ENCODE measurements around the gene PPM1M.
"Not testable (repeated sequence)": the region's sequence is repeated elsewhere in the genome, so short reads cannot be mapped to it uniquely, and the experiment has no call there.

The PPM1M gene

DNA sequence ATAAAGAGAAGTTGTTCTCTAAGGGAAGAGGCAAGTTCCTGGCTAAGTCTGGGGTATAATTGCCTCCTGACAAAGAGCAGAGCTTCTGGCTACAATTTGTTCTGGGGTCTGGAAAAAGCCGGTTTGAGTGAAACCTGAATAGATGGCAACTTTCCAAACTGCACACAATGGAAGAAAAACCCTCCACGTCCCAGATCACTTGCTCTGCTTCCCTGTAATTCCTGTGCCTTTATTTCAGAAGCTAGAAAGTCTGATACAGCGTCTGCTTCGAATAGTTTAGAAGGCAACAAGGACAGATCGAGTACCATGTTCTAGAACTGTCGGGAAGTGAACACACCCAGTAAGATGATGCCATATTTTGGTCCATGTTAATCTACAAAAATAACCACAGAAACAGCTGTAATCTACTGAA, 34.5 kb downstream of the PPM1M start:
- Histone ChIP-seq H3K9me2 (ENCODE audit: low read depth, low read length) (no peaks in the 10 kb centered on the region), H3K9me3 (ENCODE audit: low read length) (no peaks in the 10 kb centered on the region), H3F3A (ENCODE audit: insufficient read depth, low read length) (no peaks in the 10 kb centered on the region), H3K27ac (ENCODE audit: low read depth, low read length, poor library complexity, severe bottlenecking) (no peak overlapping the region), H4K20me1 (ENCODE audit: insufficient read depth, low read length) (no peaks in the 10 kb centered on the region), H3K36me3 (ENCODE audit: insufficient read depth, low read length) (peaks cover 13% of the 10 kb centered on the region; the same call in 1 of the 2 replicates), H3K4me1 (ENCODE audit: insufficient read depth, low read length, severe bottlenecking) (peaks cover 34% of the 10 kb centered on the region), H3K4me2 (ENCODE audit: low read length) (no peak overlapping the region), H3K79me2 (ENCODE audit: insufficient read depth, low read length) (peaks cover 30% of the 10 kb centered on the region), H2AFZ (ENCODE audit: low read length) (no peak overlapping the region), H3K27me3 (ENCODE audit: insufficient read depth, low read length) (no peaks in the 10 kb centered on the region), H3K9ac (ENCODE audit: low read length) (no peak overlapping the region), H3K4me3 (ENCODE audit: low read depth, low read length, poor library complexity, severe bottlenecking) (no peak overlapping the region)
- TF ChIP-seq, protein P1, sequence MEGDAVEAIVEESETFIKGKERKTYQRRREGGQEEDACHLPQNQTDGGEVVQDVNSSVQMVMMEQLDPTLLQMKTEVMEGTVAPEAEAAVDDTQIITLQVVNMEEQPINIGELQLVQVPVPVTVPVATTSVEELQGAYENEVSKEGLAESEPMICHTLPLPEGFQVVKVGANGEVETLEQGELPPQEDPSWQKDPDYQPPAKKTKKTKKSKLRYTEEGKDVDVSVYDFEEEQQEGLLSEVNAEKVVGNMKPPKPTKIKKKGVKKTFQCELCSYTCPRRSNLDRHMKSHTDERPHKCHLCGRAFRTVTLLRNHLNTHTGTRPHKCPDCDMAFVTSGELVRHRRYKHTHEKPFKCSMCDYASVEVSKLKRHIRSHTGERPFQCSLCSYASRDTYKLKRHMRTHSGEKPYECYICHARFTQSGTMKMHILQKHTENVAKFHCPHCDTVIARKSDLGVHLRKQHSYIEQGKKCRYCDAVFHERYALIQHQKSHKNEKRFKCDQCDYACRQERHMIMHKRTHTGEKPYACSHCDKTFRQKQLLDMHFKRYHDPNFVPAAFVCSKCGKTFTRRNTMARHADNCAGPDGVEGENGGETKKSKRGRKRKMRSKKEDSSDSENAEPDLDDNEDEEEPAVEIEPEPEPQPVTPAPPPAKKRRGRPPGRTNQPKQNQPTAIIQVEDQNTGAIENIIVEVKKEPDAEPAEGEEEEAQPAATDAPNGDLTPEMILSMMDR (IDR thresholded peaks at IDR 0.05; ENCODE audit: low read length) = no peak
- no peak for TF ChIP-seq EZH2 (IDR thresholded peaks at IDR 0.05; ENCODE audit: borderline replicate concordance, low read length)

DNA sequence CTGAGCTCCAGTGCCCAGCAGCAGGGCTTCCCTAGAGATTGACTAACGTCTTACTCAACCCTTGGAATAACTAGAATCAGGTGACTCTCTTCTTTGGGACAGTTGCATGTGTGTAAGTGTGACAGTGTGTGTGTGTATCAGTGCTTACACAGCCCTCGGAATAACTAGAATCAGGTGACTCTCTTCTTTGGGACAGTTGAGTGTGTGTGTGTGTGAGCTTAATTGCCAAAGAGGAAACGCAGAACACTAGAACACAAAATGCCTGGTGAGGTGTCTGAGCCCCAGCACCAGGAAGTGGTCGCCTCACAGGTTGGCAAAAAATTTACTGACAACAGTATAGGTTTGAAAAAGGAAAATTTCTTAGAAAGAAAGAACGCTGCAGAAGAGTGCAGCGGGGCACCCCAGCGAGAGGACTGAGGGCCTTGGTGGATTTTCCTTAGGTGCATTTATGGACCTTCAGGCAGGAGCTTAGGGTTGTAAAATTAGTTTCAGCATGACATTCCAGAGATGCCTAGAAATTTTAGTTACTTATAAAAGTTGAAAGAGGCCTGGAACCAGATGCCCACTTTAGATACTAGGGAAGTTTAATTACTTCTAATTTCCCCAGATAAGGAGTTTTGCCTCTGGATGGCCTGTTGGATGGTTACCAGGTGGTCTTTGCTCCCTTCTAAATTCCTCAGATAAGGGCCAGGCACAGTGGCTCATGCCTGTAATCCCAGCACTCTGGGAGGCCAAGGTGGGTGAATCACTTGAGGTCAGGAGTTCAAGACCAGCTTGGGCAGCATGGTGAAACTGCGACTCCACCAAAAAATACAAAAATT, 36.6 kb downstream of the PPM1M start:
- Histone ChIP-seq H3K27ac (ENCODE audit: low read depth, low read length, poor library complexity, severe bottlenecking) (no peak overlapping the region), H3K36me3 (ENCODE audit: insufficient read depth, low read length) (no peaks in the 10 kb centered on the region), H3K27me3 (ENCODE audit: insufficient read depth, low read length) (no peaks in the 10 kb centered on the region), H3K4me3 (ENCODE audit: low read depth, low read length, poor library complexity, severe bottlenecking) (no peak overlapping the region), H3K4me1 (ENCODE audit: insufficient read depth, low read length, severe bottlenecking) (peaks cover 23% of the 10 kb centered on the region), H3K9me3 (ENCODE audit: low read length) (no peaks in the 10 kb centered on the region), H3K9ac (ENCODE audit: low read length) (no peak overlapping the region), H3K9me2 (ENCODE audit: low read depth, low read length) (no peaks in the 10 kb centered on the region), H3K4me2 (ENCODE audit: low read length) (no peak overlapping the region), H2AFZ (ENCODE audit: low read length) (no peak overlapping the region), H3K79me2 (ENCODE audit: insufficient read depth, low read length) (peaks cover 9% of the 10 kb centered on the region), H4K20me1 (ENCODE audit: insufficient read depth, low read length) (no peaks in the 10 kb centered on the region), H3F3A (ENCODE audit: insufficient read depth, low read length) (no peaks in the 10 kb centered on the region)
- TF ChIP-seq EZH2 (IDR thresholded peaks at IDR 0.05; ENCODE audit: borderline replicate concordance, low read length) = no peak
- TF ChIP-seq, protein P1 (IDR thresholded peaks at IDR 0.05; ENCODE audit: low read length) = no peak

DNA sequence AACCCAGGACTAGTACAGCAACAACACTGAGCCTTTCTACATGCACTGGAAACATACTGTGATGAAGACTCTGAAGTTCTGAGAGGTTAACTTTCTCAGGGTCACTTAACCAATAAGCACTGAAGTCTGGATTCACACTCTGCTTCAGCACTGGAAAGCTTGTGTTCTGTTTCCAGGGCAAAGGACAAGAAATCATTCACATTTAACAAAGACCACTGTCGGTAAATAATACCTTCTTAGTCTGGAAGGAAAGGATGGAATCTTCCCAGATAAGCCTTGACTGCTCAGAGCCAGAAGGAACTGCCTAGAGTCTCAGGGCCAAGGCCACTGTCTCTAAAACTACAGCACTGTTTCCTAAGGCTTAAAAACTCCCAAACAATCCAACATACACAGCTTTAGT, 37.7 kb downstream of the PPM1M start:
- Histone ChIP-seq H3K4me1 (ENCODE audit: insufficient read depth, low read length, severe bottlenecking) (peaks cover 25% of the 10 kb centered on the region), H3F3A (ENCODE audit: insufficient read depth, low read length) (no peaks in the 10 kb centered on the region), H3K9me2 (ENCODE audit: low read depth, low read length) (no peaks in the 10 kb centered on the region), H3K27ac (ENCODE audit: low read depth, low read length, poor library complexity, severe bottlenecking) (no peak overlapping the region), H3K79me2 (ENCODE audit: insufficient read depth, low read length) (no peaks in the 10 kb centered on the region), H4K20me1 (ENCODE audit: insufficient read depth, low read length) (no peaks in the 10 kb centered on the region), H3K4me2 (ENCODE audit: low read length) (no peak overlapping the region), H3K9ac (ENCODE audit: low read length) (no peak overlapping the region), H2AFZ (ENCODE audit: low read length) (no peak overlapping the region), H3K9me3 (ENCODE audit: low read length) (no peaks in the 10 kb centered on the region), H3K4me3 (ENCODE audit: low read depth, low read length, poor library complexity, severe bottlenecking) (no peak overlapping the region), H3K27me3 (ENCODE audit: insufficient read depth, low read length) (no peaks in the 10 kb centered on the region), H3K36me3 (ENCODE audit: insufficient read depth, low read length) (no peaks in the 10 kb centered on the region)
- no peak for TF ChIP-seq EZH2 (IDR thresholded peaks at IDR 0.05; ENCODE audit: borderline replicate concordance, low read length)
- TF ChIP-seq, protein P1 (IDR thresholded peaks at IDR 0.05; ENCODE audit: low read length) = no peak

DNA sequence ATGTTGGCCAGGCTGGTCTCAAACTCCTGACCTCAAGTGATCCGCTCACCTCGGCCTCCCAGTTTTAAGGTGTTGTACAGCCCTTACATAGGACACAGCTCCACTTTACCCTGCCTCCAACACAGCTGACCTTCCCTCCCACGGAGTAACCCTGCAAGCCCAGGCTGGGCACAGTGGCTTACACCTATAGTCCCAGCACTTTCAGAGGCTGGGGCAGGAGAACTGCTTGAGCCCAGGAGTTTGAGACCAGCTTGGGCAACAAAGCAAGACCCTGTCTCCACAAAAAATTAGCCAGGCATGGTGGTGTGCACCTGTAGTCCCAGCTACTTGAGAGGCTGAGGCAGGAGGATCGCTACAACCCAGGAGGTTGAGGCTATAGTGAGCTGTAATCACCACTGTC, 38.5 kb downstream of the PPM1M start:
- not testable (repeated sequence) for H3K36me3 ChIP-seq (ENCODE audit: insufficient read depth, low read length); H3F3A ChIP-seq (ENCODE audit: insufficient read depth, low read length); H3K9me3 ChIP-seq (ENCODE audit: low read length); H2AFZ ChIP-seq (ENCODE audit: low read length); H3K79me2 ChIP-seq (ENCODE audit: insufficient read depth, low read length); H3K27ac ChIP-seq (ENCODE audit: low read depth, low read length, poor library complexity, severe bottlenecking); H3K9me2 ChIP-seq (ENCODE audit: low read depth, low read length); H3K4me3 ChIP-seq (ENCODE audit: low read depth, low read length, poor library complexity, severe bottlenecking); H3K9ac ChIP-seq (ENCODE audit: low read length); H4K20me1 ChIP-seq (ENCODE audit: insufficient read depth, low read length); H3K4me2 ChIP-seq (ENCODE audit: low read length); H3K27me3 ChIP-seq (ENCODE audit: insufficient read depth, low read length)
- peaks cover 30% of the 10 kb centered on the region for H3K4me1 ChIP-seq (ENCODE audit: insufficient read depth, low read length, severe bottlenecking)

Measured in OCI-LY1 (cell line).